GM12878 (cell line): ENCODE measurements around the gene SFSWAP. TPM values are rescaled to one million over a fixed set of nuclear protein-coding genes. Genes with fewer than 3 reads are reported as not detected.

Experiments
- ATAC-seq: fragments of 200-7000 bp; cut with Tn5 transposase; 3 replicates; pipeline ENCODE4 v1.9.1; 2020; ENCODE audit warnings: mild to moderate bottlenecking, moderate library complexity
- BruUV-seq: library from RNA; stranded (reverse); fragments of 400-500 nt; replicated peaks from 2 replicates; lab custom pipeline; 2021; lab: Mats Ljungman, UMichigan
- CTCF ChIA-PET: fragments of 300-600 bp; sonication (Branson Sonifier 250); formaldehyde crosslinking; extraction: SDS; loops from one replicate; lab custom pipeline; 2021; ENCODE audit warnings: inconsistent platforms; lab: Yijun Ruan, JAX
- POLR2A ChIA-PET: fragments of 350-600 bp; formaldehyde crosslinking; extraction: SDS; loops from one replicate; lab custom pipeline; 2021; ENCODE audit warnings: inconsistent platforms; lab: Charles Lee
- RAD21 ChIA-PET: fragments of 300-600 bp; sonication (Branson Sonifier 250); formaldehyde crosslinking; loops from one replicate; lab custom pipeline; 2023; ENCODE audit warnings: antibody characterized with exemption; ENCODE audit not compliant: unreplicated experiment; lab: Charles Lee
- SMC1A ChIA-PET: fragments of 300-600 bp; sonication (Branson Sonifier 250); formaldehyde crosslinking; loops from one replicate; lab custom pipeline; 2023; ENCODE audit not compliant: unreplicated experiment, uncharacterized antibody; lab: Charles Lee
- DNase-seq: peaks from one replicate; pipeline ENCODE4 v3.0.0-alpha.2; 2011; ENCODE audit warnings: low read depth, low spot score
- FAIRE-seq: peaks from 3 replicates; lab custom pipeline; 2011; peaks lifted over from hg19 to GRCh38; lab: Jason Lieb, UNC
- H2AFZ ChIP-seq: 2 replicates; pipeline ENCODE4 v1.6.0; 2011; ENCODE audit warnings: low read depth, low read length, control low read depth; ENCODE audit not compliant: control insufficient read depth
- H3K27ac ChIP-seq: 2 replicates; pipeline ENCODE4 v1.5.1; 2011; ENCODE audit warnings: control low read depth; ENCODE audit not compliant: control insufficient read depth, insufficient read depth
- H3K27me3 ChIP-seq, 2 experiments: replicated peaks in 1 of 2; 2 replicates each; pipeline versions ENCODE4 v1.6.0 to v1.6.1; 2011; ENCODE audit warnings: low read length in 1 of 2; ENCODE audit not compliant: control insufficient read depth in 2 of 2, insufficient read depth in 2 of 2
- H3K36me3 ChIP-seq, 2 experiments: 2 replicates each; pipeline ENCODE4 v1.5.1; 2011; ENCODE audit warnings: low read length in 1 of 2; ENCODE audit not compliant: control insufficient read depth in 2 of 2, insufficient read depth in 2 of 2
- H3K4me1 ChIP-seq: 2 replicates; pipeline ENCODE4 v1.6.1; 2011; ENCODE audit warnings: mild to moderate bottlenecking, low read length, moderate library complexity, mixed read lengths; ENCODE audit not compliant: control insufficient read depth, insufficient read depth
- H3K4me2 ChIP-seq: 2 replicates; pipeline ENCODE4 v1.6.0; 2011; ENCODE audit warnings: control low read depth; ENCODE audit not compliant: control insufficient read depth, insufficient read depth
- H3K4me3 ChIP-seq: fragments of 200-600 bp; sonication (generic); 2 replicates; pipeline ENCODE4 v1.5.1; 2016
- H3K79me2 ChIP-seq: 2 replicates; pipeline ENCODE4 v1.6.0; 2011; ENCODE audit warnings: low read length; ENCODE audit not compliant: control insufficient read depth, insufficient read depth
- H3K9ac ChIP-seq: 2 replicates; pipeline ENCODE4 v1.8.0; 2011; ENCODE audit warnings: low read length, control low read depth, mixed read lengths; ENCODE audit not compliant: control insufficient read depth, insufficient read depth
- H3K9me3 ChIP-seq: replicated peaks from 3 replicates; pipeline ENCODE4 v1.5.1; 2011; ENCODE audit warnings: mild to moderate bottlenecking, low read length; ENCODE audit not compliant: control insufficient read depth, insufficient read depth
- H4K20me1 ChIP-seq: 2 replicates; pipeline ENCODE4 v1.6.0; 2011; ENCODE audit not compliant: control insufficient read depth, insufficient read depth
- CBFB ChIP-seq: IDR thresholded peaks from 2 replicates; pipeline ENCODE4 v1.6.1; 2016; ENCODE audit warnings: antibody characterized with exemption, low read depth
- CEBPZ ChIP-seq: fragments of 150-350 bp; IDR thresholded peaks from 2 replicates; pipeline ENCODE4 v1.6.1; 2016; ENCODE audit warnings: low read depth, low read length
- CREM ChIP-seq: IDR thresholded peaks from 2 replicates; pipeline ENCODE4 v1.6.1; 2014; ENCODE audit warnings: antibody characterized with exemption, low read depth
- DPF2 ChIP-seq: fragments of 450-650 bp; IDR thresholded peaks from 2 replicates; pipeline ENCODE4 v1.6.1; 2017; ENCODE audit warnings: mild to moderate bottlenecking
- ETV6 ChIP-seq, 2 experiments: fragments of 450-650 bp in 1 of 2; IDR thresholded peaks in 1 of 2; conservative IDR thresholded peaks in 1 of 2; 2 replicates each; pipeline ENCODE4 v1.6.1; 2014; ENCODE audit warnings: antibody characterized with exemption in 1 of 2, borderline replicate concordance in 1 of 2, low read depth in 1 of 2, mild to moderate bottlenecking in 1 of 2, moderate library complexity in 1 of 2
- EZH2 ChIP-seq: IDR thresholded peaks from 2 replicates; pipeline ENCODE4 v1.6.1; 2012; ENCODE audit warnings: low read depth, mild to moderate bottlenecking, control low read depth, inconsistent platforms, low read length, borderline replicate concordance; ENCODE audit not compliant: control insufficient read depth
- NRF1 ChIP-seq: conservative IDR thresholded peaks from 2 replicates; pipeline ENCODE4 v1.6.1; 2011; ENCODE audit warnings: mild to moderate bottlenecking, low read depth, low read length, improper control_type of control experiment
- POU2F2 ChIP-seq: IDR thresholded peaks from 3 replicates; pipeline ENCODE4 v1.6.1; 2011; ENCODE audit warnings: low read depth, mild to moderate bottlenecking, low read length, borderline replicate concordance
- SMAD1 ChIP-seq: fragments of 450-650 bp; IDR thresholded peaks from 2 replicates; pipeline ENCODE4 v1.6.1; 2018; ENCODE audit warnings: mild to moderate bottlenecking, low read depth; ENCODE audit not compliant: partially characterized antibody
- STAT1 ChIP-seq: fragments of 450-650 bp; conservative IDR thresholded peaks from 2 replicates; pipeline ENCODE4 v1.6.1; 2014; ENCODE audit warnings: antibody characterized with exemption, mild to moderate bottlenecking
- STAT3 ChIP-seq: IDR thresholded peaks from 2 replicates; pipeline ENCODE4 v1.6.1; 2011; ENCODE audit warnings: low read depth, low read length, improper control_type of control experiment
- WGBS: methylation state at CpG from one replicate; pipeline ENCODE4 v1.1.6; 2016; ENCODE audit warnings: low lambda C conversion rate; ENCODE audit not compliant: insufficient replicate concordance, insufficient coverage; ENCODE audit errors: missing lambda C conversion rate; 5-methylcytosine and 5-hydroxymethylcytosine counted together
- in situ Hi-C: fragments of 300-500 bp; cut with MboI; formaldehyde crosslinking; loops from 9 replicates; pipeline ENCODE4 v1.14.3; 2018; ENCODE audit warnings: mixed read lengths
- intact Hi-C: fragments of 100-400 bp; cut with micrococcal nuclease; formaldehyde crosslinking; loops from one replicate; pipeline ENCODE4 v1.14.2; 2022; ENCODE audit not compliant: unreplicated experiment
- polyA plus RNA-seq, 11 experiments: library from polyadenylated mRNA; depleted of rRNA in 4 of 11; unstranded in 6 of 11; stranded (reverse) in 5 of 11; fragments of >200 nt; fragmentation: Nextera tagmentation in 4 of 11; fragmentation: Illumina TruSeq in 1 of 11; extraction: Ambion mirVana in 4 of 11; extraction: Trizol in 1 of 11; gene quantifications; 1 replicate in 1 of 11; 2 replicates in 10 of 11; pipeline versions ENCODE4 v1.2.1 to v1.2.3, GENCODE V29; 2011 to 2016; ENCODE audit warnings: inconsistent platforms in 2 of 11, missing spikeins in 2 of 11, low read depth in 1 of 11
- total RNA-seq, 4 experiments: library from RNA; depleted of rRNA in 3 of 4; stranded (reverse); fragments of >200 nt in 3 of 4; fragmentation: Illumina TruSeq in 1 of 4; extraction: Trizol in 1 of 4; gene quantifications; 2 replicates each; pipeline versions ENCODE4 v1.2.1 to v1.2.3, GENCODE V29; 2013 to 2021
- TF ChIP-seq, protein P1 (sequence below): fragments of 450-650 bp; IDR thresholded peaks from 2 replicates; pipeline ENCODE4 v1.6.1; 2016; ENCODE audit warnings: mild to moderate bottlenecking, moderate library complexity, borderline replicate concordance
- TF ChIP-seq, protein P2 (sequence below): fragments of 450-650 bp; IDR thresholded peaks from 2 replicates; pipeline ENCODE4 v1.6.1; 2017; ENCODE audit warnings: mild to moderate bottlenecking

The SFSWAP gene
- total and polyA plus RNA-seq, 10 of the 15 experiments (the other 5 are each of a cell fraction or from before 2014, with no cell fraction given) = 1.8 to 48.6 (median 25.0) TPM

DNA sequence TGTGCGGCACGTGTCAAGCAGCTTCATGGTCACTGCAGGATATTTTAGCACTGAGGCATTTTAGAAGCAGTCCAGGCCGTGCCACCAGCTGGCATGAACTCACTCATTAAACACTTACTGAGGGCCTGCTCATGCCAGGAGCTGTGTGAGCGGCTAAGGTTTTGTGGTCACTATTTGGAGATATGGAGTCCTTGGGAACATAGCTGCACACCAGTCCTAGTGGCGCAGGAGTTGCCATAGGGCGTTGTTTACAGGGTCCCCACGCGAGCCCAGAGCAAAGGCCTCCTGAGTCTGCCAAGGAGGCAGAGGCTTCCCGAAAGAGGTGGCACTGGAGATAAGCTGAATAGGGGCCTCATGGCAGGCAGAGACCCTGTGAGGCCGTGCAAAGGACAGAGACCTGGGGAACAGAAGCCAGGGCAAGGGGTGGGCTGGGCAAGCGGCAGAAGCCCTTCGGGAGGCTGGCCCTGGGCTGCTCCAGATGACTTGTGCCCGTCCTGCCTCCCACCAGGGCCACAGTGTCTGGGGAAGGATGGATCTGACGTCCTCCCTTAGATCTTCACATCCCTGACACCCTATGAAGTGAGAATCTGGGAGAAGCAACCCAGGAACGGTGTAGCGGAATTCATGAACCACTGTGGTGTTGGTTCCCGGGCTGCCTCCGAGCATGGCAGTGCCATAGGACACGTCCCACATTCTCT lies 38.9 kb downstream of the SFSWAP start:
- Histone ChIP-seq H3K79me2 (no peaks in the 10 kb centered on the region), H3K9ac (no peak overlapping the region), H3K9me3 (no peaks in the 10 kb centered on the region; the same call in 2 of the 3 replicates), H3K4me3 (no peak overlapping the region), H3K4me1 (no peaks in the 10 kb centered on the region), H3K27me3 (no peaks in the 10 kb centered on the region), H2AFZ (no peak overlapping the region), H3K4me2 (no peak overlapping the region), H3K27ac (no peak overlapping the region), H3K36me3 (peaks cover 13 to 15% of the 10 kb centered on the region in 2 experiments), H4K20me1 (no peaks in the 10 kb centered on the region)
- ChIA-PET SMC1A (no interaction called here), RAD21 (no interaction called here), POLR2A (no interaction called here), CTCF (no interaction called here)
- 92% methylated on average over 19 of the region's 19 CpGs for WGBS
- BruUV-seq = no TSS peak
- ATAC-seq (no peak), DNase-seq (no peak), FAIRE-seq (no peak)
- TF ChIP-seq DPF2 (no peak), SMAD1 (no peak), STAT3 (no peak), CEBPZ (no peak), POU2F2 (no peak), NRF1 (no peak), CREM (no peak), EZH2 (no peak), ETV6 (conservative IDR thresholded peaks at IDR 0.05 in 1 of 2, IDR thresholded peaks at IDR 0.05 in 1 of 2; ENCODE audit: borderline replicate concordance in 1 of 2, low read depth in 1 of 2) (no peak), CBFB (no peak), STAT1 (no peak)
- TF ChIP-seq, protein P1, sequence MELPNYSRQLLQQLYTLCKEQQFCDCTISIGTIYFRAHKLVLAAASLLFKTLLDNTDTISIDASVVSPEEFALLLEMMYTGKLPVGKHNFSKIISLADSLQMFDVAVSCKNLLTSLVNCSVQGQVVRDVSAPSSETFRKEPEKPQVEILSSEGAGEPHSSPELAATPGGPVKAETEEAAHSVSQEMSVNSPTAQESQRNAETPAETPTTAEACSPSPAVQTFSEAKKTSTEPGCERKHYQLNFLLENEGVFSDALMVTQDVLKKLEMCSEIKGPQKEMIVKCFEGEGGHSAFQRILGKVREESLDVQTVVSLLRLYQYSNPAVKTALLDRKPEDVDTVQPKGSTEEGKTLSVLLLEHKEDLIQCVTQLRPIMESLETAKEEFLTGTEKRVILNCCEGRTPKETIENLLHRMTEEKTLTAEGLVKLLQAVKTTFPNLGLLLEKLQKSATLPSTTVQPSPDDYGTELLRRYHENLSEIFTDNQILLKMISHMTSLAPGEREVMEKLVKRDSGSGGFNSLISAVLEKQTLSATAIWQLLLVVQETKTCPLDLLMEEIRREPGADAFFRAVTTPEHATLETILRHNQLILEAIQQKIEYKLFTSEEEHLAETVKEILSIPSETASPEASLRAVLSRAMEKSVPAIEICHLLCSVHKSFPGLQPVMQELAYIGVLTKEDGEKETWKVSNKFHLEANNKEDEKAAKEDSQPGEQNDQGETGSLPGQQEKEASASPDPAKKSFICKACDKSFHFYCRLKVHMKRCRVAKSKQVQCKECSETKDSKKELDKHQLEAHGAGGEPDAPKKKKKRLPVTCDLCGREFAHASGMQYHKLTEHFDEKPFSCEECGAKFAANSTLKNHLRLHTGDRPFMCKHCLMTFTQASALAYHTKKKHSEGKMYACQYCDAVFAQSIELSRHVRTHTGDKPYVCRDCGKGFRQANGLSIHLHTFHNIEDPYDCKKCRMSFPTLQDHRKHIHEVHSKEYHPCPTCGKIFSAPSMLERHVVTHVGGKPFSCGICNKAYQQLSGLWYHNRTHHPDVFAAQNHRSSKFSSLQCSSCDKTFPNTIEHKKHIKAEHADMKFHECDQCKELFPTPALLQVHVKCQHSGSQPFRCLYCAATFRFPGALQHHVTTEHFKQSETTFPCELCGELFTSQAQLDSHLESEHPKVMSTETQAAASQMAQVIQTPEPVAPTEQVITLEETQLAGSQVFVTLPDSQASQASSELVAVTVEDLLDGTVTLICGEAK = no peak
- TF ChIP-seq, protein P2, sequence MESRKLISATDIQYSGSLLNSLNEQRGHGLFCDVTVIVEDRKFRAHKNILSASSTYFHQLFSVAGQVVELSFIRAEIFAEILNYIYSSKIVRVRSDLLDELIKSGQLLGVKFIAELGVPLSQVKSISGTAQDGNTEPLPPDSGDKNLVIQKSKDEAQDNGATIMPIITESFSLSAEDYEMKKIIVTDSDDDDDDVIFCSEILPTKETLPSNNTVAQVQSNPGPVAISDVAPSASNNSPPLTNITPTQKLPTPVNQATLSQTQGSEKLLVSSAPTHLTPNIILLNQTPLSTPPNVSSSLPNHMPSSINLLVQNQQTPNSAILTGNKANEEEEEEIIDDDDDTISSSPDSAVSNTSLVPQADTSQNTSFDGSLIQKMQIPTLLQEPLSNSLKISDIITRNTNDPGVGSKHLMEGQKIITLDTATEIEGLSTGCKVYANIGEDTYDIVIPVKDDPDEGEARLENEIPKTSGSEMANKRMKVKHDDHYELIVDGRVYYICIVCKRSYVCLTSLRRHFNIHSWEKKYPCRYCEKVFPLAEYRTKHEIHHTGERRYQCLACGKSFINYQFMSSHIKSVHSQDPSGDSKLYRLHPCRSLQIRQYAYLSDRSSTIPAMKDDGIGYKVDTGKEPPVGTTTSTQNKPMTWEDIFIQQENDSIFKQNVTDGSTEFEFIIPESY = no peak
- in situ Hi-C loops = no loop called here
- intact Hi-C loops = no loop called here
